GM18511 (cell line): Measurements from ENCODE around the gene RCC2.

Source experiments
- ATAC-seq: cut with Tn5 transposase; IDR thresholded peaks from one replicate; pipeline ENCODE4 v1.9.1; 2021; ENCODE audit warnings: mild to moderate bottlenecking, moderate library complexity; ENCODE audit not compliant: unreplicated experiment

The RCC2 gene

DNA sequence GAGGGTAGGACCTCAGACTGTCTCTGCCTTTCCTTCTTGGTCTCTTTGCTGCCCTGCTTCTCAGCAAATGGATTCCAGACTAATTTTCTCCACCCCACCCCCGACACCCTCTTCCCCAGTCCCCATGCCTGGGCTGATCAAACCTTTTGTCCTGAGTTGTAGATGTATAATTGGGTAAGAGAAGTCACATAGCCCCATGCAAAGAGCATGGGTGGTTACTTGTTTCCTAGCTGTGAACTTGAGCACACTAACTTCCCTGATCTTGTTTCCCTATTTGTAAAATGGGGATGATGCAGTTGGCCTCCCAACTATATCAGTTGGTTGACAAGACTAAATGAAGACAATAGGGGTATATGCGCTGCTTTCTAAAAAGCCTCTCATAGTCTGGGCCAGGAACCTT lies 58.3 kb downstream of the RCC2 start:
- no peak for ATAC-seq

DNA sequence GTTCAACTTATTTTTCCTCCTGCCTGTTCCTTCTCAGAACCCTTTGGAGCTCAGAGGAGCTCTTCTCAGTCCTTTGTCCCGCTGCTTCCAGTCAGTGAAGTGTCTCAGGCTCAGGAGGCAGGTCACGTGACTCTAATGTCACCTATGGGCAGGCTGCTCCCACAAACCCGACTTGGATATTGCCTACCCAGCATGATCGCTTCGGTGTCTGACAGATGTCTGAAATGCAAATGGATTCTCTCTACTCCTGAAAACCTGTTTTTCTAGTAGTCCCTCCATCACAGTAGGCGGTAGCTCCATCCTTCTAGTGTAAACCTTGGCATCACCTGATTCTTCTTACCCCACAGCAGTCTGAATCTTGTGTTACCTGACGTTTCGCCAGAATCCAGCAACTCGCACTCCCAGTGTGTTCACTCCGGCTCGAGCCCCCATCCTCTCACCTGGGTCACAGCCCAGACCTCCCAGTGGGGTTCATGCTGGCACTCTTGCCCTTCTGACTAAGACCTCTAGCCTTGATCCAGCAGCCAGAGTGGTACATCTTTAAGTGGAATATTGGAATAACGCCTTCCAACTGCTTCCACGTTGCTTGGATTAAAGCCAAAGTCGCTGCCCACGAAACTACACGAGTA lies 62.0 kb downstream of the RCC2 start:
- ATAC-seq: no peak

DNA sequence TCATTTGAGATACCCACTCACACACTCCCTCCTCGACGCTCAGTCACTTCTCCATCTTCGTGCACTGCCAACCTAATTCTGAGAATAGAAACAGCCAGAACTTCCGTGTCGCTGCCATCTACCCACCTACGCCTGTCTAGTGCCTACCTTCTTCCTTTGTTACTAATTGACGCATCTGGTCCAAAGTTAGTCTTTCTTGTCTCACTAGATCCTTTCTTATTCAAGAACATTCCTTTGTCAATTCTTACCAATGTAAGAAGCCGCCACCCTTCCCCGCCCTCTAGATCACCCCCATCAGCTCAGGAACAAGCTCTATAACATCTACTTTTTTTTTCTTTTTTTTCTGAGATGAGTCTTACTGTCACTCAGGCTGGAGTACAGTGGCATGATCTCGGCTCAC lies 63.8 kb downstream of the RCC2 start:
- ATAC-seq: no peak

DNA sequence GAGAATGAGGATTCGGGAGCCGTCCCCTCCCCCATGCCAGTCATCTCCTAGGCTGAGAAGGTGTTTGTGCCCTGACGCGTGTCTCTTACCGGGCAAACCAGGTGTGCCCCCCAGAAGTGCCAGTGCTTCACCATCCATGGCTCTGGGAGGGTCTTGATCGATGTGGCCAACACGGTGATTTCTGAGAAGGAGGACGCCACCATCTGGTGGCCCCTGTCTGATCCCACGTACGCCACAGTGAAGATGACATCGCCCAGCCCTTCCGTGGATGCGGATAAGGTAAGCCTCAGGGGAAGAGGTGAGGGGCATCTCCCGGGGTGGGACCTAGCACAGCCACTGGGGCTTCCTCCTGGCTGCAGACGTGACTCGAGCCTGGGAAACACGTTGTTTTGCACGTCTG lies 66.5 kb downstream of the RCC2 start:
- no peak for ATAC-seq

DNA sequence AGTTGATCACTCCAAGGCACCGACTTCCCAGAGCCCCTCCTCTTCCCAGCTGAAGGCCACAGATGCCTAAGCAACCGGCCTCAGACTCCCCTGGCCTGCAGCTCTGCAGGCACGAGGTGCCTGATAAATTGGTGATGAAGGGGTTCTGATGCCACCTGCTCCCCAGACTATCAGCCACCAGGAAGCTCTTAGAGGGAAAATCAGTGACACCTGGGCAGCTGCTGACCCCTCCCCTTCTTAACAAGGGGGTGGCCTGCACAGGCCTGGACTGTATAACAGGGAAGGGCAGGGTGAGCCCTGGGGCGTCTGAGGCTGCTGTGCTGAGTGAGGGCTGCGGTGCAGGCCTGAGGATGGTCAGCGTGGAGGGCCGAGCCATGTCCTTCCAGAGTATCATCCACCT lies 67.6 kb downstream of the RCC2 start, which contains the start of gene PADI6:
Gene PADI6 (plus strand): TSS at position 301 of the 400 bp plus-strand sequence. CDS start 50 bp downstream, at position 351.
- no peak for ATAC-seq

DNA sequence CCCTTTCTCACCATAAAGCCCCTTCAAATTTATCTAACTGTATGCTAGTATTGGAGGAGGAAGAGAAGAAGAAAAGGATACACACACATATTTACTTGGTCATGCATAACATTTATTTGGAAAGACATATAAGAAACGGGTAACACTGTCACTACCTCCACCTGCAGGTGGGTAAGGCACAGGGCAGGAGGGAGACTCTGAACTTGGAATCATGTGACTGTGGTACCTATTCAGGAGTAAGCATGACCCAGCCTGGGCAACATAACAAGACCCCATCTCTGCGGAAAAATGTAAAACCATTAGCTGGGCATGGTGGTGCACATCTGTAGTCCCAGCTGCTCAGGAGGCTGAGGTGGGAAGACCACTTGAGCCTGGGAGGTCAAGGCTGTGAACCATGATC lies 68.9 kb downstream of the RCC2 start:
- ATAC-seq: no peak

DNA sequence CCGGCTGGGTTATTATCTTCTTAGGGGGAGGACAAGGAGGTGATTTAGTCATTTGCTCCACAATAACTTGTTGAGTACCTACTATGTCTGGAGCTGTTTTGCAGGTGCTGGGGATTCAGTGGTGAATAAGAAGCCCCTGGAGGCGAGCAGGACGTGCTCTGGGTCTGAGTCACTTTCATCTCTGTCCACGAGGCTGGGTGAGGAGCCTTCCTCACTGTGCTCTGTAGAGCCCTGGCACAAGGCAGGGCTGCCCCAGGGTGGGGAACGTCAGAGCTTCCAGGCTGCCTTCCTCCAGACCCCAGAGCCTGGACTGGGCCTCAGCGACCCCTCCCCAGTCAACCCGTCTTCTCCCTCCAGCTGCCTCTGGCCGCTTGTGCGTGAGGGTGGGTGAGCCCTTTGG lies 70.0 kb downstream of the RCC2 start:
- ATAC-seq: no peak

DNA sequence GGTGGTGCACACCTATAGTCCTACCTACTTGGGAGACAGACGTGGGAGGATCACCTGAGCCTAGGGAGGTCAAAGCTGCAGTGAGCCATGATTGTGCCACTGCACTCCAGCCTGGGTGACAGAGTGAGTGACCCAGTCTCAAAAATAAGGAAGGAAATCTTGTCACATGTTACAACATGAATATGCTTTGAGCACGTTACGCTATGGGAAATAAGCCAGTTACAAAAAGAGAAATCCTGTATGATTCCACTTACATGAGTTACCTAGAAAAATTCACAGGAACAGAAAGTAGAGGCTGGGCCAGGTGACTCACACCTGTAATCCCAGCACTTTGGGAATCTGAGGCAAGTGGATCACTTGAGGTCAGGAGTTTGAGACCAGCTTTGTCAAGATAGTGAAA lies 74.2 kb downstream of the RCC2 start:
- no peak for ATAC-seq

DNA sequence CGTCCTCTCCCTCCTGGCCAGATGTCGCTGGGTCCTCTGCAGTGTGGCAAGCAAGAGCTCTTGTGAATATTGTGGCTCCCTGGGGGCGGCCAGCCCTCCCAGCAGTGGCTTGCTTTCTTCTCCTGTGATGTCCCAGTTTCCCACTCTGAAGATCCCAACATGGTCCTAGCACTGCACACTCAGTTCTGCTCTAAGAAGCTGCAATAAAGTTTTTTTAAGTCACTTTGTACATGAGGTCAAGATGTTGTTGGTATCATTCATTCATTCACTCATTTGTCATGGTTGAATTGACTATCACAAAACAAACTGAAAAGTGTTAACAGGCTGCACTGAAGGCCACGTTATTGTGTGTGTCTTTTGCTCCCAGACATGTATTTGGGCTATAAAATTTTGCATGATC lies 75.7 kb downstream of the RCC2 start:
- ATAC-seq: no peak

DNA sequence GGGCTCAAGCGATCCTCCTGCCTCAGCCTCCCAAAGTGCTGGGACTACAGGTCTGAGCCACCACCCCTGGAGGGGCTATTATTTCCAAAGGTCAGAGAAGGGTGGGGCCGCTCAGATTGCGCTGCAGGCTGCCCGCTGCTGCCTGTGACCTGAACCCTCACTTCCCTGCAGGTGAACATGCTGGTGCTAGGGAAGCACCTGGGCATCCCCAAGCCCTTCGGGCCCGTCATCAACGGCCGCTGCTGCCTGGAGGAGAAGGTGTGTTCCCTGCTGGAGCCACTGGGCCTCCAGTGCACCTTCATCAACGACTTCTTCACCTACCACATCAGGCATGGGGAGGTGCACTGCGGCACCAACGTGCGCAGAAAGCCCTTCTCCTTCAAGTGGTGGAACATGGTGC lies 76.1 kb downstream of the RCC2 start:
- no peak for ATAC-seq

DNA sequence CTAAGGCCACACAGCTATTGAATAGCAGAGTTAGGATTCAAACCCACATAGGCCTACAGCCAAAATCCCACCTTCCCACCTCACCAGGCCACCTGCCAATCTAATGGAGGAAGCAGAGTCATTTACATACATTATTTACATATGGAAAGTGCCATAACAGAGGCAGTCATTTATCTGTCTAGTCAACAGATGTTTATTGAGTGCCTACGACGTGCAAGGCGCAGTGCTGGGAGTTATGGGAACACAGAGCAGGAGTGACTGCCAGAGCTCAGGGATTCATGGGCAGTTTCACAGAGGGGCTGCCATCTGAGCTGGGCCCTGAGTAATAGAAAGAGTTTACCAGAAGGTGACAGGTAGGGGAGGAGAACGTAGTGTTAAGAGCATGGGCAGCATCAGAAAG lies 77.8 kb downstream of the RCC2 start:
- ATAC-seq: no peak

DNA sequence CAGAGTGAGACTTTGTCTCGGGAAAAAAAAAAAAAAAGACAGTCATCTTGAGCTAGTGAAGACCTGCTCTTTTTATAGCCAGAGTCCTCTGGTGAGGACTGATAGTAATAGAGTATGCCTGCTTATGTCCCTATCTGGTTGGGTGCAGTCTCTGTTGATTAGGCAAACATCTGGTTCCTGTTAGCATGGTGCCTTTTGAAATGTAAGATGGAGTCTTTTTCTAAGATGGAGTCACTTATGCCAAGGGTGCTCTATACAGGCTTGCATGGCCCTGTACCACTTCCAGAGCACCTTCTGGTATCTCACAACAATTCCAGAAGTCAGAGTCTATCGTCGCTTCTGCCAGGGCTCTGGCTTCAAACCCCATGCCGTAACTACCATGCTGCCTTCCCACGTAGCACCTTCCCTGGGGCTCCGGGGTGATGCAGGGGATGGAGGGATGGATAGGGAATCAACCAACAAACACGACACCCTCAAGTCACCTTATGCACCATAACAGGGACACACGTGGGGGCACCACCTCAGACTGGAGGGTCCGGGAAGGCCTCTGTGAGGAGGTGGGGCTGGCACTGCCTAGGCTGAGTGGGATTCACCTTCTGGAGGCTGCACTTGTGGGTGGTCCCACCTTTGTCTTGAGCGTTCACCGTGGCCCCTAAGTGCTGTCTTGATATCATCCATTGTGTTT lies 79.1 kb downstream of the RCC2 start:
- no peak for ATAC-seq

DNA sequence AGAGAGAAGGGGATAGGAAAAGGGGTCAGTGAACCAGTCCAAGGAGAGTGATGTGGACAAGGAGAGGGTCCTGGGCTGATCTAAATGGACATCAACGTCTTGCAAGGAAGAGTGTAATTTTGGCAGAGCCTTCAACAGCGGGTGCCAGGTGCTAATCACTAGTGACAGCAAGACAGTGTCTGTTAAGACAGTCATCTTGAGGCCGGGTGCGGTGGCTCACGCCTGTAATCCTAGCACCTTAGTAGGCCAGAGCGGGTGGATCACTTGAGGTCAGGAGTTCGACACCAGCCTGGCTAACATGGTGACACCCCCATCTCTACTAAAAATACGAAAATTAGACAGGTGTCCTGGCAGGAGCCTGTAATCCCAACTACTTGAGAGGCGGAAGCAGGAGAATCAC lies 79.7 kb downstream of the RCC2 start:
- ATAC-seq: no peak

DNA sequence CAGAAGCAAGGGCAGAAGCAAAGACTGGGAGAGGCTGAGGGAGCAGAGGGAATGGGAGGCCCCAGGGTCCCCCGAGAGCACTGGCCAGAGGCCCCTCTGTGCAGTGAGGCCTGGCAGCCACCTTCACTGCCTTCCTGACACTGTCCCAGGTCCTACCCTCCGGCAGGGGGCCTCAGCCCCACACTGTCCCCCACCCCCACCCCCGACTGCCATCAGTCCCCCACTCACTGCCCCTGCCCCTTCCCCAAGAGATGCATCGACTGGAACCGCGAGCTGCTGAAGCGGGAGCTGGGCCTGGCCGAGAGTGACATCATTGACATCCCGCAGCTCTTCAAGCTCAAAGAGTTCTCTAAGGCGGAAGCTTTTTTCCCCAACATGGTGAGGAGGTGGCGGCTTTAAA lies 80.4 kb downstream of the RCC2 start:
- ATAC-seq: no peak

DNA sequence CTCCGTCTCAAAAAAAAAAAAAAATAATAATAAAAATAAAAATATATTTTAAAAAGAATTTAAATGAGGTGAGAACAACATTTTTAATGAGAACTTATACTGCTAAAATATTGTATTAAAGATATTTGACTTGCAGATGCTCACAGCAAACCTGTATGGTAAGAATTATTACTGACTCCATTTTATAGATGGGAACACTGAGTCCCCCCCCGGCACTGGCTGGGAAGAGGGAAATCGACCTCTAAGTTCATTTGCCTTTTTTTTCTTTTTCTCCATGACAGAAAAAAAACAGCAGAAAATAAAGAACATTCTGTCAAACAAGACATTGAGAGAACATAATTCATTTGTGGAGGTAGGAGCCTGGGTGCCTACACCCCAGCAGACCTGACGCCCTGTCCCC lies 80.9 kb downstream of the RCC2 start:
- ATAC-seq: no peak
